Ishikawa (cell line): ENCODE results near the gene GNAT2.

Experiments used
- EGR1 ChIP-seq: IDR thresholded peaks from 2 replicates; pipeline ENCODE4 v1.6.1; 2012
- TCF12 ChIP-seq: IDR thresholded peaks from 2 replicates; pipeline ENCODE4 v1.6.1; 2012; ENCODE audit warnings: low read depth

DNA sequence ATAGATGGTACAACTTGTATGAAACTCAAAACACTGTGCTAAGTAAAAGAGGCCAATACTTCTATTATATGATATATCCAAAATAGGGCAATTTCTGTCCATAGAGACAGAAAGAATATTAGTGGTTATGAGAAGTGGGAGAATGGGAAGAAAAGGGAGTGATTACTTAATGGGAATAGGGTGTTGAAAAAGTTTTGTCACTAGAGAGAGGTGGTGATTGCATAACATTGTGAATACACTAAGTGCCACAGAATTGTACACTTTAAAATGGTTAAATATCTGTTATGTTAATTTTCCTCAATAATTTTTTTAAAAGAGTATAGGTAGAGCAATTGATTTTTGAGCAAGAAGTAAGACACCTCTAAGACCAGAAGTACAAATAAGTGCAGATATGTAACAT is 29.7 kb downstream of the GNAT2 start:
- TF ChIP-seq TCF12 (no peak), EGR1 (no peak)
